Mesothelial cell of epicardium (in vitro differentiated cells): ENCODE measurements around the gene TSPAN6. TPM values are rescaled to one million over a fixed set of nuclear protein-coding genes. Genes with fewer than 3 reads are reported as not detected.

ENCODE experiments used
- DNase-seq, 2 experiments: peaks; one replicate each; pipeline ENCODE4 v3.0.0; 2021; ENCODE audit warnings: low spot score in 2 of 2; ENCODE audit not compliant: unreplicated experiment in 2 of 2
- H3K27ac Mint-ChIP-seq: 2 replicates; pipeline ENCODE4 v1.8.0; 2021; ENCODE audit warnings: mixed read lengths
- H3K27me3 Mint-ChIP-seq: 2 replicates; pipeline ENCODE4 v1.8.0; 2021; ENCODE audit warnings: low read depth, mixed read lengths
- H3K36me3 Mint-ChIP-seq: 2 replicates; pipeline ENCODE4 v1.8.0; 2021; ENCODE audit warnings: mixed read lengths
- H3K4me1 Mint-ChIP-seq: 2 replicates; pipeline ENCODE4 v1.8.0; 2021; ENCODE audit warnings: mixed read lengths
- H3K4me3 Mint-ChIP-seq: 2 replicates; pipeline ENCODE4 v1.8.0; 2021; ENCODE audit warnings: mild to moderate bottlenecking, moderate library complexity, mixed read lengths
- H3K9me3 Mint-ChIP-seq: 2 replicates; pipeline ENCODE4 v1.8.0; 2021; ENCODE audit warnings: mixed read lengths
- CTCF ChIP-seq: fragments of 200-600 bp; sonication (generic); IDR thresholded peaks from one replicate; pipeline ENCODE4 v1.5.0; 2021; ENCODE audit warnings: antibody characterized with exemption; ENCODE audit not compliant: unreplicated experiment
- total RNA-seq: library from RNA; stranded (reverse); gene quantifications from 3 replicates; pipeline ENCODE4 v1.2.1, GENCODE V29; 2021

The TSPAN6 gene
- total RNA-seq, 1 donor from 2014 or later, result 99.0 TPM

GRCh38 chrX:100586747-100587146 lies 49.9 kb downstream of the TSPAN6 start:
- H3K36me3 Mint-ChIP-seq, result no peaks in the 10 kb centered on the region
- TF ChIP-seq CTCF, result no peak
- H3K4me3 Mint-ChIP-seq, result no peak overlapping the region
- H3K4me1 Mint-ChIP-seq, result no peaks in the 10 kb centered on the region
- H3K27me3 Mint-ChIP-seq, result no peaks in the 10 kb centered on the region
- no peak overlapping the region for H3K27ac Mint-ChIP-seq
- H3K9me3 Mint-ChIP-seq, result peaks cover 14% of the 10 kb centered on the region
- DNase-seq, result no peak

GRCh38 chrX:100584611-100585010 lies 52.0 kb downstream of the TSPAN6 start, which contains the start of gene TNMD:
Gene TNMD (plus strand): TSS chrX:100584936. CDS start chrX:100585019, 83 bp downstream.
- Mint-ChIP-seq H3K4me1 (no peaks in the 10 kb centered on the region), H3K36me3 (no peaks in the 10 kb centered on the region), H3K4me3 (no peak within 1 kb of the TSS), H3K9me3 (peaks cover 24% of the 10 kb centered on the region), H3K27me3 (no peaks in the 10 kb centered on the region), H3K27ac (no peak within 1 kb of the TSS)
- DNase-seq, result no peak
- no peak for TF ChIP-seq CTCF

Other genes with a start within 250 kb of the TSPAN6 start
- gene PCDH19, start 226.5 kb downstream of the TSPAN6 start, total RNA-seq, result 6.8 to 9.4 TPM (median 8.0 TPM) in 3 replicates
- 0.29 to 0.38 TPM in 2 of 3 replicates, not detected in the other for gene TNMD, start 51.9 kb downstream of the TSPAN6 start, total RNA-seq
- 13.7 to 16.2 TPM (median 15.1 TPM) in 3 replicates for gene SRPX2, start 7.4 kb upstream of the TSPAN6 start, total RNA-seq
- 1.2 TPM in 3 replicates for gene SYTL4, start 95.3 kb upstream of the TSPAN6 start, total RNA-seq
- gene CSTF2, start 183.6 kb upstream of the TSPAN6 start, total RNA-seq, result 15.4 to 18.4 TPM (median 16.3 TPM) in 3 replicates
- not detected in 3 replicates for gene NOX1, start 237.6 kb upstream of the TSPAN6 start, total RNA-seq